GM06990 (cell line): Measurements from ENCODE around the gene TBC1D13.

Source experiments
- DNase-seq: peaks from one replicate; pipeline ENCODE4 v3.0.0-alpha.2; 2011; ENCODE audit not compliant: insufficient read length; ENCODE audit errors: extremely low read depth
- H3K27me3 ChIP-seq: replicated peaks from 2 replicates; pipeline ENCODE4 v1.6.0; 2011; ENCODE audit warnings: low read length; ENCODE audit not compliant: control insufficient read depth, insufficient read depth
- H3K36me3 ChIP-seq: 2 replicates; pipeline ENCODE4 v1.5.1; 2011; ENCODE audit warnings: low read length; ENCODE audit not compliant: control insufficient read depth, insufficient read depth
- H3K4me3 ChIP-seq: replicated peaks from 2 replicates; pipeline ENCODE4 v1.5.1; 2011; ENCODE audit warnings: low read depth, mild to moderate bottlenecking, control low read depth, low read length
- CTCF ChIP-seq: IDR thresholded peaks from 2 replicates; pipeline ENCODE4 v1.5.1; 2011; ENCODE audit warnings: low read length, control low read depth, mild to moderate bottlenecking, inconsistent platforms; ENCODE audit not compliant: insufficient read depth, poor library complexity, severe bottlenecking

The TBC1D13 gene

DNA sequence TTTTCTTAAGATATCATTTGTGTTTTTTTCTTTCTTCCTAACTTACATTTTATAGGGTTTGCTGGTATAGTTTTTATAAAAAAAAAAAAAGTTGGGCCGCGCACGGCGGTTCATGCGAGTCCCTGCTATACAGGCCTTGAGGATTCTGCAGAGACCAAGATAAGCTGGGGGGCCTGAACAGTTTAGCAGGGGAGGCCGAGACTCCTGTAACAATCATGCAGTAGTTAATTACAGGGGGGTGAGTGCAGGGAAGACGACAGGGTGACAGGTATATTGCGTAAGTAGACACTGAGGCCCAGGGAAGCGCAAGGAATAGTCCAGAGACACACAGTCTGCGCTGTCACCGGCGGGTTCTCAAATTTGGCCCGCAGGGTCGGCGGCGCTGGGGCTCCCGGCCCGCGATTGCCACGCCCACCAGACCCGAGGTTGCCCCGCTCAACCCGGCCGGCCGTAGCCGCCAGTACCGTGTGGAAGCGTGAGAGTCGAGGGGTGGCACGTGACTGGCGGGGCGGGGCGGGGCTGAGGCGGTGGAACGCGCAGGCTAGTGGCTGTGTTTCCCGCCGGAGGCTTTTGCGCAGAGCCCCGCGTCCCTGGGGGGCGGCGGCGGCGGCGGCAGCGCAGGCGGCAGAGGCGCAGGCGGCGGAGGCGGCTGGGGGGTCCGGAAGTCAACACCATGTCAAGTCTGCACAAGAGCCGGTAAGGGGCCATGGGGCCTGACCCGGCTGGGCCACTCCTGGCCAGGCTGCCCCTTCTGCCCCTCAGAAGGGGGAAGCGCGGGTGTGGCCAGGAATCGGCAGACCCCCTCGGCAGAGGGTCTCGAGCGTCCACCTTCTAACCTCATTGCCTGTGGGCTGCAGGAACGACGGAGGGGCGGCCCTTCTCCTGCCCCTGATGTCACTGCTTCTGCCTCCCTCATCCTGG, at the start of gene TBC1D13:
Gene TBC1D13, plus strand, starts transcription at position 573 of the 921 bp plus-strand sequence. Its CDS starts 101 bp downstream, at position 674.
- no peaks in the 10 kb centered on the region for H3K27me3 ChIP-seq
- DNase-seq, result peak; percentile 90
- peak within 1 kb of the TSS; percentile 100 for H3K4me3 ChIP-seq
- H3K36me3 ChIP-seq, result peaks cover 8% of the 10 kb centered on the region
- TF ChIP-seq CTCF, result no peak

- no peak for DNase-seq
- Histone ChIP-seq H3K36me3 (peaks cover 4% of the 10 kb centered on the region; the same call in 1 of the 2 replicates), H3K4me3 (no peak overlapping the region), H3K27me3 (no peaks in the 10 kb centered on the region)
- no peak for TF ChIP-seq CTCF
Measured at GRCh38 chr9:128742401-128742800, 44.7 kb upstream of the TBC1D13 start.

DNA sequence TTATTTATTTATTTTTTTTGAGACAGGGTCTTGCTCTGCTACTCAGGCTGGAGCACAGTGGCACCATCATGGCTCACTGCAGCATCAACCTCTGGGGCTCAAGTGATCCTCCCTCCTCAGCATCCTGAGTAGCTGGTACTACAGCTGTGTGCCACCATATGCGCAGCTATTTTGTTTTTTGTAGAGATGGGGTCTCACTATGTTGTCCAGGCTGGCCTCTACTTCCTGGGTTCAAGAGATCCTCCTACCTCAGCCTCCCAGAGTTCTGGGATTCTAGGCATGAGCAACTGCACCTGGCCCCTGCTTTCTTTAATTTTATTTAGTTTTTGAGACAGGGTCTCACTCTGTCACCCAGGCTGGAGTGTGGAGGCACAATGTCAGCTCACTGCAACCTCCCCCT, 43.6 kb upstream of the TBC1D13 start:
- H3K36me3 ChIP-seq, result peaks cover 4% of the 10 kb centered on the region; the same call in 1 of the 2 replicates
- no peak for TF ChIP-seq CTCF
- no peak overlapping the region for H3K4me3 ChIP-seq

DNA sequence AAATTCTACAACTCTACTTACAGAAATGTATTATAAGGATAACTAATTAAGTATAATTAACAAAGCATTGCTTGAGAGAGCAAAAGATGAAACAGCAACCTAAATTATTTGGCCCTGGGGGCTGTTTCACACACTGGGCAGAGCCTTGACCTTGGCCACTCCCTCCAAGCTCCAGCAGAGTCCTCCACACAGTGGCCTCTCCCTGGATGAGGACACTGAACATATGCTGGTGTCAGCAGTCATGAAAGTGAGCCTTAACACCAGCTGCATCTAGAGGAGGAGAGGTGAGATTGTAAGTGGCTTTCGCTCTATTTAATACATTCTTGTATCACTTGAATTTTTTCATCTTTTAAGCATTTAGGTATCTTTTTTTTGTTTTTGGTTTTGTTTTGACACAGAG, 39.8 kb upstream of the TBC1D13 start:
- no peak for DNase-seq
- Histone ChIP-seq H3K36me3 (peaks cover 11% of the 10 kb centered on the region), H3K27me3 (no peaks in the 10 kb centered on the region), H3K4me3 (no peak overlapping the region)
- no peak for TF ChIP-seq CTCF

More for the DNA sequence above, 43.6 kb upstream of the TBC1D13 start:
- no peaks in the 10 kb centered on the region for H3K27me3 ChIP-seq
- no peak for DNase-seq

DNA sequence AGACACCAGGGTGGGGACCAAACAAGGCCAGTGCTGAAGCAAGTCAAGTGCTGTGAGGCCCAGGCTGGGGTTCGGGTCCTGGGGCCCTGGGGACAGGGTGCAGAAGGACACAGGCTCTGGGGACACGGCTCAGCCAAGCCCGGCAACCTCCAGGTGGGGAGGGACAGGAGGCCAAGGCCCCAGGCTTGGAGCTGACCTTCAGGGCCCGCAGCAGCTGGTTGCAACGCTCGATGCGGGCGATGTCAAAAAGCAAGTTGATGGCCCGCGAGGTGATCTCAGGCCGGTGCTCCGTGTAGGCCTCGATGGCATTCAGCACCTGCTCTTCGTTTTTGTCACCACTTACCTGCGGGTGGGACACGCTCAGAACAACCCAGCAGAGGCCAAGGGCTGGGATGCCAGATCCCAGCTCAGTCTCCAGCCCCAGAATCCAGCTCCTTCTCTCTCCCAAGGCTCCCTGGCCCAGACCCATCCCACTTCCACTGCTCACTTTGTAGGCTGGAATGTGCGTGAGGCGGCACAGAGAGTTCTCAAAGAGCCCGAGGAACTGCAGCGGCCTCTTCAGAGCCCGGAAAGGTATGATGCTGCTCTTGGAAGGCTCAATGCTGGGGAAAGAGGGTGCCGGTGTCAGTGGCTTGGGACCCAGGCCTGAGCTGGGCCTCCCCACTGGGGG, 36.0 kb upstream of the TBC1D13 start:
- H3K36me3 ChIP-seq, result peaks cover 11% of the 10 kb centered on the region
- no peak for DNase-seq
- TF ChIP-seq CTCF, result no peak
- H3K27me3 ChIP-seq, result no peaks in the 10 kb centered on the region
- no peak overlapping the region for H3K4me3 ChIP-seq
